ENCODE data around the gene FSIP2.

FSIP2 gene, protein sequence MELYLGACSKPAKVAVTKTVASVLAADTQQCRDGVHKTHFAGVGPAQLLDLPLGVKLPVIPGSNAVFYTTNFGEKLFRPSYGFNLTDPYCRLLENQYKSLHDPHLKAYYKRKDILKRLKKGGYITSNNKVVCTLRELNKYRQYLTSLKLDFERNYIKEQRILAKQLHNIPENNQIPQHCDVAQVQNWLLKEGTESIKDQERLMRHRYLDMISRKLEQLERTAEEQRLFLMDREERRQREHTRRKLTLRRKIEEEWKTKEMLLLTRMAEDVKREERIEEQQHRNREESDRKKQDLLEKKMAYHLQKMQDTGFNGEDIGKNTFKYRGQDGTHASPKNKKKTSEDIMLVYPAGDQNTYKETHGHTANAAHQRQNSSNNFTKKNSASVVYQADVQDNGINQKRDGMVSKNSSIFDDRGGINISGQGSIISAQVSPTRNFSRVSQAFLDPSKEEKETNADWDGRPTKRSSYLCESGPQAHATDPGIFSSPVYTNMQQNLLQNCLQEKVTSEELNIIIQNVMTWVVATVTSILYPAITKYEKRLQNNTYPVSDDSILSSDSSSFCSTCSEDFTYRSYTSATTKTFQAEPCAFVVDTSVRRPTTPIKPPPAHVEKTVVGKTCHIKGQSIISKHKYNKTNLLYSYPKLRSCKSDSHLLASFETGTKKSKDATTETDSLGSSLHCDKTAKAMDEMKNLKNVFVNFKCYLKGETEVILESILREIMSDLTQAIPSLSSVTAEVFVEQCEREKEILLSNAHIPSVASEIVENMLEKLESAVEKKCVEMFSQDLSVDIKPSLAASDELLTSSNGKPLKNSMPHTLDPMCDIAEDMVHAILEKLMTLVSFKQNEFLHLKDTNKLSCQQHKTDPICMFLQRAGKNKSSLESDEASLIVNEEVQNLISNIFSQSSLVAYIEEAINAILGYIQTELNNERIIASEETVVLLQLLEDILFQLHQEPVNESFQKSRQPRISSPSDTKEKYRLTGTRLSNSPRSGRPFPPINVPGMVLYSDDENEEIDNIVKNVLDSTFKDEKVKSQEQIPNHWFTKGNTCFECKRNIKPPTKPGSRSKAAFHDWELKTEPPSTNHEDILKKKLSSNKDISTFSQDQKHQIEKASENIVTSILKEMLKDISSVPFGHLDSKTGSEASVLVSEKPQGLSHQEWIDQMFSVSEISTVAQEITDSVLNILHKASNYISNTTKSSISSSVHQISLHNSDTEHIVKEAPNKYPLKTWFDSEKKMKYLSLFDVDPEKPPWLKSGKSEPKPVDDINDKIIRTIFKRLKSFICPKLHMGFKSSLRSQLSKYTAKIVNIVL (N-terminal part only)

DNA sequence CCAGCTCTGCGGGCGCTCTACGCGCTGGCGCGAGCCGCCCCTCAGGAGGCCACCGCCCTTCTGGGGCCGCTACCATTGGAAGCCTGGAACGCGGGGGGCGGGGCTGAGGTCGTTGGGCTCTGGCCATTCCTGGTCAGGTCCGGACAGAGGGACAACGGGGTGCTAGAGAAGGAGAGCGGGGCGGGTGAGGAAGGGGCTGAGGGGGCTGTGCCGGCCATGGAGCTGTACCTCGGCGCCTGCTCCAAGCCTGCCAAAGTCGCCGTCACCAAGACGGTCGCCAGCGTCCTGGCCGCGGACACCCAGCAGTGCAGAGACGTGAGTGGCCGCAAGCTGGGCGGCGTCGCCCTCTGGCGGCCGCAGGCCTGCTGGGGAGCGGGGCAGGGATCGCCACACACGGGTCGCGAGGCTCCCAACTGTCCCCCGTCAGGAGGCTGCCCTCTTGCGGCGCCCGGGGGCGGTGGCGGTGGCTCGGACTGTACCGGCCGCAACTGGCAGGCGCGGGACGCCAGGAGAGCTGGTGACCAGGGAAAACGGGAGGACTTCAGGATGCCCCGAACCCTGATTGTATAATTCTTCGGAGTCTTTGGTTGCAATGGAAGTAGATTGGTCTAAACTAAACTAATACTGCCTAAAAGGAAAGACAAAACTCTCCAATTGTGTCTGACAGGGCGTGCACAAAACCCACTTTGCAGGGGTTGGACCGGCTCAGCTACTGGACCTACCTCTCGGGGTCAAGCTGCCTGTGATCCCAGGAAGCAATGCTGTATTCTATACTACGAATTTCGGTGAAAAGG lies at the start of gene FSIP2:
FSIP2 (plus strand) TSS at position 126 of the 794 bp plus-strand sequence; CDS start at position 217, 91 bp downstream.
- no peak for FAIRE-seq

DNA sequence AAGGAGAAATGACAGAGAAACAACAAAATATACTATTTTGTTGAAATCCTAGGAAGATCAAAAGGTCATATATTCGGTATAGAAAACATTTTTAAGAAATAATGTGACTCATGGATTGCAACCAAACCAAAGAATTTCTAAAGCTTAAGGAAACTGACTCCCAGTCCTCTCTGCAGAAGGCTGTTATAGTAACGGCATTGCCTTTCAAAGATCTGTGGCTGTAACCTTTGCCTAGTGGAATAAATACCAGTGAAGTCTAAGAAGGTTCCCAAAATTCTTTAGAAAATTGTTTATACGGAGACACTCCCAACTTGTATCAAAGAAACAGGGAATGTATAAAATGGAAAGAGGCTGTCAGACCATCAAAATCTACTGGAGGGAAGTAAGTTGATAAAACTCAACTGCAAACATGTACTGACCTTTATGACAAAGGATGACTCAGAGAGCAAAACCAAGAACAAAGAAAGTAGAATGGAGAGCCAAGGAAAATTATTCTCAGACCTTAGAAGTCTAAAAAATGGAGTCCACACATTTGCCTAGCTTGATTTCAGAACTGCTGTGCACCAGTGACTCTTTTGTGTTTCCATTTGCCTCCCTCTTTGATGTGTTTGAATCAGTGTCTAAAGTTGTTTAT lies 48.6 kb upstream of the FSIP2 start:
- no peak for FAIRE-seq

DNA sequence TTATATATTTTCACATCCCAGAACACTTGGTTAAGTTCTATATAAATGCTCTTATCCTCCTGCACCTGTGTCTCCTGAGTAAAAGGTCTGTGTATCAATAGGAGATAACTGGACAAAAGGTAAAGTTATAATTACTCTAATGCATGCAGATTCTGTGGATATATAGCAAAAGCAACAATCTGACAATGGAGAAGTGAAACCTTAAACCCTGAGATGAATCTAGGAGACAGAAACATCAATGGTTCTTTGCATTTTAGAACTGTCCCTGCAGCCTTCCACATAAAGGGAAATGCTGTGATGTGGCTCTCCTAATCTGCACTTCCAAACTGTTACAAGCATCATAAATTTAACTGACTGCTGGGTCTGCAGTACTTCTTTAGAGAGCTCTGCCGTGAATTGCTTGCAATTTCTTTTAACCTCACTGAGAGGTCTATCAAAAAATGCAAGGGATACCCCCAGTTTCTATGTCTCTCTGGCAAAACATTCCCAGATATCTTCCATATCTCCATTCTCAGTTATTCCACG lies 42.8 kb upstream of the FSIP2 start:
- FAIRE-seq = no peak

DNA sequence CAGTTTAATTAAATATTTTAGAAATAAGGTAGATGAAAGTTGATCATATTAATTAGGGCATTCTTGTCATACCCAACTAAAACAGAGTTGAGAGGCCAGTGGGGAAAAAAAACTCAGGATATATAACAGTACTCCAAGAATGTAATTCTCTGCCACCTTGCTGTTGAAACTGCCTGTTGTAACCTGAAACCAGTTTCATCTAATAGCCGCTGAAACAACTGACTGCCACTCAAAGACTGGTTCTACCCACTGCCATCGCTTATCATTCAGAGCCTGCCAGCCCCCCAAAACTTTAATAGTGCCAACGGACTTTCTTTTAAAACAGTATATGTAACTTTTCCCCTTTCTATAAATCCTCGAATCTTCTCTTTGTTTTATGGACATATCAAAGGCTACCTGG lies 37.7 kb upstream of the FSIP2 start:
- FAIRE-seq = no peak

DNA sequence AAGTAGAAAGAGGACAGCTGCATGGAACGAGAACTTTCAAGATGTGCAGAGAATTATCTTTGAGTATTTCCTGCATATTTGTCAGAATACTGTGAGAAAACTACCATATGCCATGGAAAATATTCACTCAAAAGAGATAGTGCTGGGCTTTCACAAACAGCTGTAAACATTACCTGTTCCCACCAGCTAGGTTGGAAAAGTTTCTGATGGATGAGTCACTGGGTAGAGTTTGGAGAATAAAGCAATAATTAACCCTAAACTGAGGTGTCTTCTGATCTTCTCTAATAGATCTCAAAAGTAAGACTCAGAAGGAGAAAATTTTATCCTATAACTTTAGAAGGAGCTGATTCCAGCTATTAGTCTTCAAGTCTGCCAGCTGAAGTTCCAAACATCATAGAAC lies 3.9 kb upstream of the FSIP2 start:
- no peak for FAIRE-seq

DNA sequence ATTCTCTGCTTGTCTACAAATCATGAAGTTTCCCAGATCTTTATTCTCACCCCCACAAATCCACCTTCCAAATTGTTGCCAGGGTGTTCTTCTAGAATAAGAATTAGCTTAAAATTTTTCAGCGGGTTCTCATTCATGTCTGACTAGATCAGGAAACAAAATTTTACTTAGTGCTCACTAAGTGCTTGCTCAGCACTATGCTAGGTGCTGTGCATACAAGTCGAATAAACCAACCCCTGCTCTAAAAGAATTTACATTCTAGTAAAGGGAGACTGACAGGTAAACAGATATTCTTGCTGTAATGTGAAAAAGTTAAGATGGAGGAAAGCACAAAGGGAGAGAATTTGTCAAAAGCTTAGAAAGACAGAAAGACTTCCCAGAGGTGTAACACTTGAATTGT lies 2.4 kb upstream of the FSIP2 start:
- FAIRE-seq = no peak

DNA sequence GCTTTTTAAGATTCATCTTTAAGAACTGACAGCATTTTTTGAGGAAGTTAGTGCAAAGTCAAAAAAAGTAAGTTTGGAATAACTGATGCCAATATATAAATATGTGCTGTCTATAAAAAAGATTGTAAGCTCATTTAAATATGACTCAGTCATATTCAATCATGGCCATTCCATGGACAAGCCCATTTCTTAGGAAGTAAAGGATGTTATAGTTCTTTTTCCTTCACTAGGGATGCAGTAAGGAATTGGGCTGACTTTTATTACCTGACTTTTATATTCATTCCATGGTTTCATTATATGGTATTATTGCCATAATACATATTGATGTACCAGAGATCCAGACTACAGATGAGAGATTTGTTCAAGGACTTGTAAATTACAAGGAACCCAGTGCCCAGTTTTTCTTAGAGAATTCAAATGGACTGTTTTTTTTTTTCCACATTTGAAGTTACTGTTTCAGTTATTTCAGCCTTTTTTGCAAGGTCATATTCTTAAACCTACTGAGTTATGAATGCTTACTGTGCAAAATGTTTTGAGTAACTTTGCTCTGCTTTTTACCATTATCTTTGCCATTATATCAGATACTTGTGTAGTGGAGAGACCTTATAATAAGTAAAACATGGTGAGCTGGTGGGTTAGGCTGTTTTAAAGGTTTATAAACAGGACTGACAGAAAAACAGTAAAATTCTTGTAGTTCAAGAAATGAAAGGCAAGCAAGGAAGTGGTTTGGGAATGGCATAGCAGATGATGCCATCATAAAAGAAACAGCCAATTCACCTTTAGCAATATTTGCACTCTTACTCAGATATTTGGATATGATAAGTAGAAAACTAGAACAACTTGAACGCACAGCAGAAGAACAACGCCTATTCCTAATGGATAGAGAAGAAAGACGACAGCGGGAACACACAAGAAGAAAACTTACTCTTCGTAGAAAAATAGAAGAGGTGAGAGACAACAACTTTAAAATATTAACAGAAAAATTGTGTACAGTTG lies 7.6 kb downstream of the FSIP2 start:
- no peak for FAIRE-seq

DNA sequence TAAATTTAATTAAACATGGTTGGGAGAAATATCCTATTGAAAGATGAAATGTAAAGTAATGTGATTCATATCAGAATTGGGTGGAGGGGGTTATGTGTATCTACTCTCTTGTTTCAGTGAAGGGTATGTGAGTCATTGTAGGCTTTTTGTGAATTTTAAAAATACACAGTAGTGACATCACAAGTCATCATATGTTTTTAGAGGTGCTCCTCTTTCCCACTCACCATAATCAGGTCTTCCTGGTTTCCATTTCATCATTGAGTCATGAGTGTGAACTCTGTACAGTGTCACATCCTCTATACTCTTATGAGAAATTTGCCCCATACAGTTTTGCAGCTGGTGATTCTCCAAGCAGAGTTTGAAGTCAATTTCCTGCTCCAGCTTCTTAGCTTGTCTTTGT lies 18.8 kb downstream of the FSIP2 start:
- FAIRE-seq = no peak

DNA sequence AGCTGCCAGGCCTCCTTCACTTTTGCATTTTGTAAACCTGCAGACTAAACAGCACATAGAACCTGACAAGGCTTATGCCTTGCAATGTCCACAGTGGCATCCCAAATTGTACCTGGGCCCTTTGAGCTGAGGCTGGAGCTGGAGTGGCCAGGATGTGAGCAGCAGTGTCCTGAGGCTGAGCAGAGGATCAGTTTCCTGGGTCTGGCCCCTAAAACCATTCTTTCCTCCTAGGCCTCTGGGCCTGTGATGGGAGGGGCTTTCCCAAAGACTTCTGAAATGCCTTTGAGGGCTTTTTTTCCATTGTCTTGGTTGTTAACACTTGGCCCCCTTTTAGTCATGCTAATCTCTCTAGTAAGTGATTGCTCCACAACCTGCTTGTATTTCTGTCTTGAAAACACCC lies 32.8 kb downstream of the FSIP2 start:
- no peak for FAIRE-seq

DNA sequence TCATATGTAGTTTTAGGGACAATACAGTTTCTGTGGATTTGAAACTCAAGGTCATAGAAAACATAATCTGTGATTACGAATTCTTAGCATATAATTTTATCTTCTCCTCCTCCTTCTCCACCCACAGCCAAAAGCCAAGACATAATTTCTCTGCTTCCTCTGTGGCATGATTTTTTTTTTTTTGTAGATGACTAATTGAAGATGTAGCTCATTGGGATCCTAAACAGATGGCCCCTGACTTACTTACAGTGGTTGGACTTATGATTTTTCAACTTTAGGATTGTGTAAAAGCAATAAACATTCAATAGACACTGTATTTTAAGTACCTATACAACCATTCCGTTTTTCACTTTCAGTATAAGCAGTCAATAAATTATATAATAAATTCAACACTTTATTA lies 42.3 kb downstream of the FSIP2 start:
- no peak for FAIRE-seq

DNA sequence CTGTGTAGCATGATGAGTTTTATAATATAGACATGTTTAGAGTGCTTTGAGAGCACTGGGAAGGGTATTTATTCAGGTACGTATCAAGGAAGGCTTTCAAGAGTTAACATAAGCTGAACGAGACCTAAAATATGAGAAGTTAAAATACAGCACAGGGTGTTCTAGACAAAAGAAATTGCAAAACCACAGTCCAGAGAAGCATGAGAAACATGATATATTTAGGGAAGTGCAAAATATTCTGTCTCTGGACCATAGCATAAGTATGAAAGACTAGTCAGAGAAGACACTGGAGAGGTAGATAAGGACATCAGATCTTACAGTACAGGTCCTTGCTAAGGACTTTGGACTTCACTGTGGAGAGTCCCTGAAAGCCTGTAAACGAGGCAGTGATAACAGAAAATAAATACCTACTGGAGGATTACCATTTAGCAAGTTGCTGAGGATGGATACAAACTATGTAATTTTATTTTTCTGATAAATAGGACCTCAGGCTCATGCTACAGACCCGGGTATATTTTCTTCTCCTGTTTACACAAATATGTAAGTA lies 43.7 kb downstream of the FSIP2 start:
- no peak for FAIRE-seq

DNA sequence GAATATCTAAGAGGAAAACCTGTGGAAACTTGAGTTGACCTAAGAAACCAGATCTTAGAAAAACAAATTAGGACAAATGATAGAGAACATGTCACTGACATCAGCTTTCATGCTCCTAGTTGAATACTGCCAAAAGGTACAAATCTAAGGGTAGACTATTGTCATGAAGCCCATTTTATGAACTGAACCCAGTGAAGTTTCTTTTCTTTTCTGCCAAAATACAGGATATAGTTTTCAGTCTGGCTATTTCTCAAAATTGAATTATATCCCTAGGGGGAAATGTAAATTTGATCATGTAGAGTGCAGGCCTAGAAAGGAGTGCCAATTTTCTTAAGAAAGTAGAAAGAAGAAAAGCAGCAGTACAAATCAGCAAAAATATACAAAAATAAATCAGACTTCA lies 46.6 kb downstream of the FSIP2 start:
- FAIRE-seq = no peak

DNA sequence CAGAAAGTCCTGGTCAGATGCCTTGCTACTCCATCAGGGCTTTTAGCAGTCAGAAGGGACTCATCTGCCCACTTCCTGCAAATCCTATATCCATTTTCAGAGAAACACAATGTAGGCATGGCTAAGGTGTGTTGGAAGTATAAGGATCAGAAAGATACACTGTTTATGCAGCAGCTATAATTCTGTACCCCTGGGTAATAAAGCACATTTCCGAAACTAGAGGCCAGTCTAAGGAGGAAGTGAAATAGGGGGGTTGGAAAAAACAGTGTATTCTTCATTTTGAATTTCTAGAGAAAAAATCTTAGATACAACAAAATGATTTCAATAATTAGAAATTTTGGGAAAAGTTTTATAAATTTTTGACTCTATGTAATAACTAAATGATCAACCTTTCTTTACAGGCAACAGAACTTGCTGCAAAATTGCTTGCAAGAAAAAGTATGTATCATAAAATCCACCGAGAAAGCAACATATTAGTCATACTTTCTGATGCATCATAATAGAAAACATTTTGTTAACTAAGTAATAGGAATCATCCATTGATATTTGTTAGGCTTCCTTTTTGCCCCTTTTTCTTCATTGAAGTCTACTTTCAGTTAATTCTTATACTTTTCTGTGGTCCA lies 47.4 kb downstream of the FSIP2 start:
- FAIRE-seq = no peak

DNA sequence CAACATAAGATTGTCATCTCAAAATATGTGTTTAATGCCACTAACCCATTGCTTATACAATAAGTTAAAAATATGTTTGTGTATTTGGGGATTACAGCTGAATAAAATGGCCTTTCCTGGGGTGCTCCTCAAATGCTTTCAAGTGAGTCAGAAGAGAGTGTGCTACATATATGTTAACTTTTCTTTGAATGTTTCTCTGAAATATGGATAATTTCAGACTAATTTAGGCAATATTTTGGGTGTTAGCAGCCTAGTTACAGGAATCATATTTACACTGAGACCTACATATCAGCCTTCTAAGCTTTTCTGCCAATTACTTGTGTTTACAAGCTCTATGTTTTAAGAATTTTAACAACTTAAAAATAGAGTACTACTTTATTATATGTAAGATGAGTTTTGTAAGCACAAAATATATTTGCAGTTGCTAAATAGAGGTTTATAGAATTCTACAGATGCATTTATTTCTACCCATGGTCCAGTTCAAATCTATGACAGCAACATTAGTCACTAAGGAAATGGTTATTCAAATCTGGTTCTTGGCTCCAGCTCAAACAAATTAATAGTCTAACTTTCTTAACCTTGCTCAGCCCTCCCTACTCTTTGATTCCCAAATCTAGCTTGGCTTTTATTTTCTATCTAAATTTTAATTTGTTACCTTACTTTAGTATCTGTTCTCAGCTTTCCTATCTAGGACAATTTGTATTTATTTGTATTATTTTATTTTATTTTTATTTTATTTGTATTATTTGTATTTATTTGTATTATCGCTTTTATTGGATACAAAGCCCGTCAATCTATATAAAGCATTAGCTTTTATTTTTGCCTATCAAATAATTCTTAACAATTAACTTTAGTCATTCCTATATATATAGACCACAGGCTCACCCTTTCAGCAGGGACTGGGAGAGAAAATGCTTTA lies 48.9 kb downstream of the FSIP2 start:
- FAIRE-seq = peak; percentile 55

DNA sequence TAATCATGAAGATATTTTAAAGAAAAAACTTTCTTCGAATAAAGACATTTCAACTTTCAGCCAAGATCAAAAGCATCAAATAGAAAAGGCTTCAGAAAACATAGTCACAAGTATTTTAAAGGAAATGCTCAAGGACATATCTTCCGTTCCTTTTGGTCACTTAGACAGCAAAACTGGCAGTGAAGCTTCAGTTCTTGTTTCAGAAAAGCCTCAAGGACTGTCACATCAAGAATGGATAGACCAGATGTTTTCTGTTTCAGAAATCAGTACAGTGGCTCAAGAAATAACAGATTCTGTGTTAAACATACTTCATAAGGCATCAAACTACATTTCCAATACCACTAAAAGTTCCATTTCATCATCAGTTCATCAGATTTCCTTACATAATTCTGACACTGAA lies 51.8 kb downstream of the FSIP2 start:
- FAIRE-seq = no peak

DNA sequence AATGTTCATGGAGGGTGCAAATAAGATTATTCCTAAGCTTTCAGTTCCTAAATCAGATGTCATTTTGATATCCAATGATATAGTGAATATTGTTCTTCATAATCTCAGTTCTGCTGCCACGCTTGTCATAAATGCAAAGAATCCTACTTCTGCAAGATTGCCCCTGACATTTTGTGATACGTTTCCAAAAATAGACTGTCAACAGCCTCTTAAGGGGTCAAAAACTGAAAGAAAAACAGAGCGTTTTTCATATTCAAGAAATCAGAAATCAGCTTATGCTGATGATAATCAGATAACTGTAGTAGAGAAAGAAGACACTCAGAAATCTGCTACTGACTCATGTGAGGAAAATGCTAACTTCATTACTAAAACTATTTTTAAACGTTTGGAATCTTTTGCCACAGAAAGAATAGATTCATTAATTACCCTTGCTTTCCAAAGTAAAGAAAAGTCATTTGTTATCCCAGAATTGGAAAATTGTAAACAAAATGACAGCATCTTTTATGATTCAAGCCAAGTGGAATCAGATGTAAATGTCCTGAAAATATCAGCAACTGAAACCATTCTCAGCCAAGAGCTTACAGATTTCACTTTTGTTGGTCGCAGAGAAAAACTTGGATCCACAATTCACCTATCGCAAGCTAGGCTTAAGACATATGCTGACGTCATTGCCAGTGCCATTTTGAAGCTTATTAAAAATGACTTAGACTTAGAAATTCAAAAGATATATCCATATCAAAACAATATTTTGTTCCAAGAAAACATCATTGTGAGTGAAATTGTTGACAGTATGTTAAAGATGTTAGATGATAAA lies 55.1 kb downstream of the FSIP2 start:
- FAIRE-seq = no peak

DNA sequence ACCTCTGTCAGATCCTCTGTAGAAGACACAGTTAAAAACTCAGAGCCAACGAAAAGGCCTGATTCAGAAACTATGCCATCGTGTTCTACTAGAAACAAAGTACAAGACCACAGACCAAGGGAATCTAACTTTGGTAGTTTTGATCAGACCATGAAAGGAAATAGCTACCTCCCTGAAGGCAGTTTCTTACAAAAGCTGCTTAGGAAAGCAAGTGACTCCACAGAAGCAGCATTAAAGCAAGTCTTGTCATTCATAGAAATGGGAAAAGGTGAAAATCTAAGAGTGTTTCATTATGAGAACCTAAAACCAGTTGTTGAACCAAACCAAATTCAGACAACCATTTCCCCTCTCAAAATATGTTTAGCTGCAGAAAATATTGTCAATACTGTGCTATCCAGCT lies 58.2 kb downstream of the FSIP2 start:
- no peak for FAIRE-seq
